Testis (tissue), 2 donors: Measurements from ENCODE around the gene CDC42EP4.

Experiments used
- CTCF ChIP-seq, 3 experiments: fragments of 450-650 bp in 2 of 3; fragments of 200-600 bp in 1 of 3; sonication (generic) in 1 of 3; IDR thresholded peaks; one replicate each; pipeline ENCODE4 v1.5.1; 2016 to 2019; ENCODE audit warnings: antibody characterized with exemption in 3 of 3, mild to moderate bottlenecking in 2 of 3, moderate library complexity in 1 of 3
- POLR2A ChIP-seq: fragments of 450-650 bp; IDR thresholded peaks from one replicate; pipeline ENCODE4 v1.6.1; 2017; ENCODE audit warnings: antibody characterized with exemption, mild to moderate bottlenecking, moderate library complexity

GRCh38 chr17:73320601-73321264 lies 8.9 kb upstream of the CDC42EP4 start:
- no peak for TF ChIP-seq CTCF (IDR thresholded peaks at IDR 0.05)
- no peak for TF ChIP-seq POLR2A
